NCI-H510A (cell line): ENCODE data around the gene CFAP210.
"Not testable (repeated sequence)": the region's sequence is repeated elsewhere in the genome, so short reads cannot be mapped to it uniquely, and the experiment has no call there.

Source experiments
- DNase-seq: peaks from one replicate; lab custom pipeline; 2025; lab: John Stamatoyannopoulos, UW

The CFAP210 gene

GRCh38 chr2:169712791-169713227, 18.6 kb upstream of the CFAP210 start:
- no peak for DNase-seq

- DNase-seq: no peak
These were observed 17.7 kb upstream of the CFAP210 start for GRCh38 chr2:169711751-169712509.

- DNase-seq: no peak
These were observed 15.8 kb upstream of the CFAP210 start for GRCh38 chr2:169709981-169710380.

- DNase-seq: no peak
These were observed 15.1 kb upstream of the CFAP210 start for GRCh38 chr2:169709331-169709730.

GRCh38 chr2:169707626-169708025, 13.4 kb upstream of the CFAP210 start:
- no peak for DNase-seq

GRCh38 chr2:169705927-169706326, 11.7 kb upstream of the CFAP210 start:
- no peak for DNase-seq

GRCh38 chr2:169704160-169704708, 10.0 kb upstream of the CFAP210 start:
- DNase-seq: no peak

GRCh38 chr2:169702996-169703395, 8.8 kb upstream of the CFAP210 start:
- no peak for DNase-seq

- DNase-seq: not testable (repeated sequence)
These were observed 5.0 kb upstream of the CFAP210 start for GRCh38 chr2:169699173-169699572.

- DNase-seq: no peak
These were observed 2.2 kb upstream of the CFAP210 start for GRCh38 chr2:169696381-169696780.

GRCh38 chr2:169694894-169695260, 672 bp upstream of the CFAP210 start:
- no peak for DNase-seq

GRCh38 chr2:169693360-169693759, 845 bp downstream of the CFAP210 start:
- DNase-seq: no peak

- no peak for DNase-seq
These were observed 1.5 kb downstream of the CFAP210 start for GRCh38 chr2:169692718-169693117.

GRCh38 chr2:169690958-169691357, 3.2 kb downstream of the CFAP210 start:
- DNase-seq: no peak

GRCh38 chr2:169687943-169688342, 6.3 kb downstream of the CFAP210 start:
- not testable (repeated sequence) for DNase-seq

GRCh38 chr2:169686825-169687224, 7.4 kb downstream of the CFAP210 start:
- not testable (repeated sequence) for DNase-seq

- DNase-seq: not testable (repeated sequence)
These were observed 9.5 kb downstream of the CFAP210 start for GRCh38 chr2:169684712-169685111.

GRCh38 chr2:169684135-169684565, 10.1 kb downstream of the CFAP210 start:
- DNase-seq: no peak

GRCh38 chr2:169683425-169684134, 10.6 kb downstream of the CFAP210 start:
- DNase-seq: no peak

- no peak for DNase-seq
These were observed 11.2 kb downstream of the CFAP210 start for GRCh38 chr2:169683054-169683424.

GRCh38 chr2:169676850-169677249, 17.4 kb downstream of the CFAP210 start:
- no peak for DNase-seq

GRCh38 chr2:169676357-169676756, 17.8 kb downstream of the CFAP210 start:
- no peak for DNase-seq

GRCh38 chr2:169673921-169674320, 20.3 kb downstream of the CFAP210 start:
- no peak for DNase-seq
